AG08396 (cell line): ENCODE data around the gene PRKCH.

Experiments used
- DNase-seq: peaks from one replicate; pipeline ENCODE4 v3.0.0; 2012; ENCODE audit warnings: low spot score, mixed read lengths

PRKCH gene

DNA sequence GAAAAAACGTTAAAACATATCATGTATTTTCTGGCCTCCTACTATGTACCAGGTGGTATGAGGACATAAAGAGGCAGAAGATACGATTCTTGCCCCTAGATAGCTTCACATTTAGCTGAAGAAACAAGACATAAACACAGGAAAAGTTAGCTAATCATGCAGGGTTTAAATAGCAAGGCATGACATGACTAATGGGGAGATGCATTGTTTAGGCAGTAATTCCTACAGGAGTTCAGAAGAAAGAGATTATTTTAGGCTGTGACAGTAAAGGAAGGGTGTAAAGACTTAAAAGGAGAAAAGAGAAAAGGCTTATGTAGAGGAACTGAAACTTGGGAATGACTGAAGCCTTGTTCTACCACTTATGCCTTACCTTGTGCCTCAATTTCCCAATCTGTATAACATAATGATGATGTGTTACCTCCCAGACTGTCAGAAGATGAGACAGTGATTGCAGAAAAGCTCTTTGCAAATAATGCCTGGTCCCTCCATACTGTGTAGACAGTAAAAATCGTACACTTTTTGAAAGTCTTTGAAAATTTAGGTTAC is 44.4 kb downstream of the PRKCH start:
- DNase-seq = no peak

GRCh38 chr14:61368114-61368710 is 46.8 kb downstream of the PRKCH start:
- DNase-seq = no peak

DNA sequence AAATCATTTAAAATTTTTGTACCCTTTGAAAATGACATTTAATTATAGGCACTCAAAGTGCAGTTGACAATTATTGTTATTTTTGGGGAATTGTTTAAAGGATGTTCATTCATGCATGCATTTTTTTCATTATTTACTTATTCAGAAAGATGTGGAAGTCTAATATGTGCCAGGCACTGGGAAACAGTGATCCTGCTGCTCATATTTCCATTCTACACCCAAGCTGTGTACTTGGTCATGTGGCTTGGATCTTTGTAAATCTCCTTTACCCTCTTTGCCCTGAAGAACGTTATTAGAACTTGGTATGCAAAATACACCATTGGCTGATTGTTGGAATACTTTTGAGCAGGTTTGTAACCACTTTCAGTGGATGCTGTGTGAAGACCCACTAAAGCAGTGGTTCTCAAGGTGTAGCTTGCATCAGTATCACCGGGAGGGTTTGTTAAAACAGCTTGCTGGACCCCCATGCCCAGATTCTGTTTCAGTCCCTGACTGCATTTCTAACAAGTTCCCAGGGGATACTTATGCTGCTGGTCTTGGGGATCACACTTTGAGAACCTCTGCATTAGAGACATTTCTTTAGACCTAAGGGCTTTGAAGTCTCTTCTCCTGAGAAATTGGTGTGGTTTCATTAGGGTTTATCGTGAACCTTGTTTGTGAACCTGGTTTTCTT is 47.5 kb downstream of the PRKCH start:
- no peak for DNase-seq

DNA sequence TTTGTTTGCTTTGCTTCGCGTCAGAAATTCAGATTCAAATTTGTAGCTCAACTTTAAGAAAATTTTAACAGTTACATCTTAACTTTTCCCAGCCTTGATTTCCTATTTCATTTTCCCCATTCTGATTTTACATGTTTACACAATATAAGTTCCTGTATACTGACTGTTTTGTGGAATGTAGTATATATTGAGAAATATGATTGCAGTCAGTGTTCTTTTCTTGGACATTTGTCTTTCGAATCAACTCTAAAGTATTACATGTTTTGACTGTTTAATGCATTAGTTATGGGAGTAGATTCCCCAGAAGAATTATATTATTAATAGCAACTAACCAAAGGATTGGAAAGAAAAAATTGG is 48.1 kb downstream of the PRKCH start:
- DNase-seq = no peak

- DNase-seq = no peak
These were observed 51.0 kb downstream of the PRKCH start for GRCh38 chr14:61372379-61372778.

DNA sequence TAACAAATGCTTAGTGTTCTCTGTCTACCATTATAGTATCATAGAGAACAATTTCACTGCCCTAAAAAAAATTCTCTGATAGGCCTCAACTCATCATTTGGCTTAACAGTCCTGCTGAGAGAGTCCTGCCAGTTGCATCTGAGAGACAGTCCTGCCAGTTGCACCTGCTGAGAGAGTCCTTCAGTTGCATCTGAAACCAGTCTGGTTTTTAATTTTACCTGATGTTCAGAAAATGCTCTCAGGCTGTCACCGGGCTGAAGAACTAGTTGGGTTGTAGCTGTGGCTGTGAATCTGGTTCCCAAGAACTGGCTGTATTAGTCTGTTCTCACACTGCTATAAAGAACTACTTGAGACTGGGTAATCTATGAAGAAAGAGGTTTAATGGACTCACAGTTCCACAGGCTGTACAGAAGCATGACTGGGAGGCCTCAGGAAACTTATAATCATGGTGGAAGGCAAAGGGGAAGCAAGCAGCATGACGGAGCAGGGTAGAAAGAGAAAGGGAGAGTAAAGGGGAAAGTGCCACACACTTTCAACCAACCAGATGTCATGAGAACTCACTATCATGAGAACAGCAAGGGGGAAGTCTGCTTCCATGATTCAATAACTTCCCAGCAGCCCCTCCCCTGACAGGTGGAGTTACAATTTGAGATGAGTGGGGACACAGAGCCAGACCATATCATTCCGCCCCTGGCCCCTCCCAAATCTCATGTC is 51.6 kb downstream of the PRKCH start:
- no peak for DNase-seq

DNA sequence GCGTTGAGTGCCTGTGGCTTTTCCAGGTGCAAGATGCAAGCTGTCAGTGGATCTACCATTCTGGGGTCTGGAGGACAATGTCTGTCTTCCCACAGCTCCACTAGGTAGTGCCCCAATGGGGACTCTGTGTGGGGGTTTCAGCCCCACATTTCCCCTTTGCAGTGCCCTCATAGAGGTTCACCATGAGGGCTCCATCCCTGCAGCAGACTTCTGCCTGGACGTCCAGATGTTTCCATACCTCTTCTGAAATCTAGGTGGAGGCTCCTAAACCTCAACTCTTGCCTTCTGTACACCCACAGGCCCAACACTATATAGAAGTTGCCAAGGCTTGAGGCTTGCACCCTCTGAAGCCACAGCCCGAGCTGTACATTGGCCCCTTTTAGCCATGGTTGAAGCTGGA is 52.9 kb downstream of the PRKCH start:
- no peak for DNase-seq

GRCh38 chr14:61375218-61375617 is 53.8 kb downstream of the PRKCH start:
- no peak for DNase-seq

GRCh38 chr14:61376314-61376713 is 54.9 kb downstream of the PRKCH start:
- no peak for DNase-seq

DNA sequence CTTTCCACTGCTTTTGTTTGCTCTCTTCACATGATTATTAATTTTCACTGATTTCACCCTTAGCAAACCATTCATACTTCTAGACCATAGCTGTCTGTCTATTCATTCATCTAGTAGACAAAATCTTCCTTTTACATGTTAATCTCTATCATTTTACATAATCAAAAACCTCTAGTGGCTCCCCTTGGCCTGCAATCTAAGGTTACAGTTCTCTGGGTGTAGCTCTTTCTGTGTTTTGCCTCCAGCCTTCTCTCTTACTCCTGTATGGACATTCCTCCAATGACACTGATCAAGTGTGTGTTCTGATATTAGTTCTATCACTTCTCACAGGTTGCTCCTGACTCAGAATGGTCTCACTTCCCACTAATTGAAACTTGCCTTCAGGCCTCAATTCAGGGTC is 56.4 kb downstream of the PRKCH start:
- no peak for DNase-seq

GRCh38 chr14:61379639-61380184 is 58.3 kb downstream of the PRKCH start:
- DNase-seq = no peak

GRCh38 chr14:61380984-61381383 is 59.6 kb downstream of the PRKCH start:
- no peak for DNase-seq

DNA sequence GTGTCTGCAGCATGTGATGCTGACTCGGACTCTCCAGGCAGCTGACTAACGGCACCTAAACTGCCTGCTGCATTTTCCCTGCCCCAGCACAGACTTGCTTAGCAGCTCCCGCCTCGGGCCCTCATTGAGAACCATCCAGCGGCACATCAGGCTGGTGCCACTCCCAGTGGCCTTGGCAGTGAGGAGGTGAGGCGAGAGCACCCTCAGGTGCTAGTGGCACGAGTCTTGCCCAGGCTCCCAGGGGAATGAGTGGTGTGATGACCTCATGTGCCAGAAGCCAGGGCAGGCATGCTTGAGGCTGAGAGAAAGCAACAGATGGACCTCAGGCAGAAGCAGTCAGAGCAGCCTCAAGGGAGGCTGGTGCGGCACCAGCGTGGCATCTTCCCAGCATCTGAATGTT is 60.2 kb downstream of the PRKCH start:
- DNase-seq = no peak

DNA sequence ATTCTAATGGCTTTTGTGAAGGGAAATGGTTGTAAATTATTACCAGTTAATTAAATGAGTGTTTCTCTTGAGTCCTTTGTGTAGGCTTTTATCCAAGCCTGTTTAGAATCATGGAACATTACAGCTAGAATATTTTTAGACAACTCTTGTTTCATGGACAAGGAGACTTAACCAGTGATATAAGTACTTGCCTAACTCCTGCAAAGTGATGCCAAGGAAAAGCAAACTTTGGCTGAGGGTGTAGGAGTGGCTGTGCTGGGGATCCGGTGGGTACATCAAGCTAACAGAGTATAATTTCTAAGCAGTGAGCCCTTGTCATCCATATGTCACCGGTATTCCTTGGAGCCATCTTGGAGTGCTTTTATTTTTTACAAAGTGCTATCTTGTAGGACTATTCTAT is 61.5 kb downstream of the PRKCH start:
- DNase-seq = no peak

DNA sequence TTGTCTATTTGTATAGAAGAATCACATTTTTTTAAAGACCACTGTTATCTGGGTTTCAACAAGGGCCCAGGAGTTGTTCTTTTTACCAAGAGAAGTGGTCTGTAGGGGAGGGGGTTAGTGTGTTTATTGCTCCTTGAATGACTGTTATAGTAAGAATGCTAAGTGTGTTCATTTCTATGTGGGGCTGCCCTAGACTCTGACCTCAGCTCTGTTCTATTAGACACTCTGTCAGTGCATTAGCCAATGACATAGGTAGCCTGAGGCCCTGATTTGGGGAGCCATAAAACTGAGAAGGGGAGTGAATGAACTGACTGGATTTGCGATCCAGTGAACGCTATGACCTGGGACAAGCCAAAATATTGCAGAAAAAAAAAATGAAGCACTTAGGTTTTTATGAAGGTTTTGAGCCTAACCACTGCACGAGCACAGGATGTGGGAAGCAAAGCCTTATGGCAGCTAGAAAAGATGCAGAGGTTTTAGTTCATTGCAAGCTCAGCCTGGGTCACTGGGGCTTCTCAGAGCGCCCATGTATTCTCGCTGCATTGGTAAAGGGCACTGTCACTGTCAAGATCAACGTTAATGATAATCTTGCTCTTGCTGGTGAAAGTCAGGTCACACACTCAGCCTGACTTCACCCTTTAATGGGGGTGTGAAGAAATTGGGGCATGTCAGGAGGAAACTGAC is 63.8 kb downstream of the PRKCH start:
- DNase-seq = no peak

DNA sequence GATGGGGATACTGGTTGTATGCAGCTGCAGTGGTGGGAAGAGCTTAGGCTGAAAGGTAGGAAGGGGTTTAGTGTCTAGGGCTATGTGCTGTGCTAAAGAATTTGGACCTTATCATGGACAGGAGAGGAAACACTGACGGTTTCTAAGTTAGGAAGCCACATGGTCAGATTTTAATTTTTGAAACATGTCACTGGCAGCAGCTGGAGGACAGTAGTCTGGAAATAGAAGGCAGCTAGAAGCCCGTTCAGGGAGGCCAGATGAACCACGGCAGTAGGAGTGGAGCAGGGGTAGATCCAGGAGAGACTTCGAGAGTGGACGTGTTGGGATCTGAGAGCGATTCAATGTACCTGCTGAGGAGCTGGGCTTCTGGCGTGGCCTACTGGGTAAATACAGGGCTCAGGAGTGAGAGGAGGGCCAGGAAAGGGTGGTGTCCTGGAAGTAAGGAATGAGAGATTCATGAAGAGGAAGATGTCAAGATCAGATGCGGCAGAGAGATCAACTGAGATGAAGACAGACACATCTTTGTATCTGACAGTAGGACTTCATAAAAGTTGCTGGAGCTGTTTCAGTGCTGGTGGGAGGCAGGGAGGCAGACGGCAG is 64.9 kb downstream of the PRKCH start:
- DNase-seq = no peak

DNA sequence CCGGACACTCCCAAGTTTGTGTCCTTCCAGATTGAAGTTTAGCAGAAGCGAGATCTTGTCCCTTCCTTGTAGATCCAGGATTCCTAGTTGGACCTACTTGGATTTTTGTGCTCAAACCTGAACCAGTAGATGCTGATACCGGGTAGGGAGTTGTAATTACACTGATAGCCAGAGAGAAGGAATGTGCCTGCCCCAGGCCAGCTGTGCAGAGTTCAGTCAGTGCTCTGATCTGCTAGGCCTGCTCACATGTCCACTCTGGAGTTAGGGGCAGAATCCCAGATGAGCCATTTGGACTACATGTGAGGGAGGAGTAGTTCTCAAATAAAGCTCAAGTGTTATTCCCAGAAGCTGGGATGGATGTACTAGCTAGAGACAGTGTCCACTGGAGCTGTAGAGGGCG is 65.7 kb downstream of the PRKCH start:
- DNase-seq = no peak

GRCh38 chr14:61388173-61388975 is 67.0 kb downstream of the PRKCH start:
- DNase-seq = no peak

DNA sequence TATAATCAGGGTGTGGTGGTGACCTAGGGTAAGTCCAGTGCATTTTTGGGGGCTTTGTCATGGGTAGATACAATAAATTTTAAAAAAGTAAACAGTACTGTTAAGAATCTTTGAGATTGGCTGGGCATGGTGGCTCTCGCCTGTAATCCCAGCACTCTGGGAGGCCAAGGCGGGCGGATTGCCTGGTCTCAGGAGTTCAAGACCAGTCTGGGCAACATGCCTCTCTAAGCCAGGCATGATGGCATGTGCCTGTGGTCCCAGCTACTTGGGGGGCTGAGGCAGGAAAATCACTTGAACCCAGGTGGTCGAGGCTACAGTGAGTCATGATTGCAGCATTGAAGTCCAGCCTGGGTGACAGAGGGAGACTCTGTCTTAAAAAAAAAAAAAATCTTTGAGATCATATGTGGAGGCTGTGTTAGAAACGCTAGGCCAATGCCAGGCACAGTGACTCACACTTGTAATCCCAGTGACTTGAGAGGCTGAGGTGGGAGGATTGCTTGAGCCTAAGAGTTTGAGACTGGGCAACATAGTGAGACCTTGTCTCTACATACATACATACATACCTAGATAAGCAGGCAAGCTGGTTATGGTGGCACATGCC is 67.7 kb downstream of the PRKCH start:
- no peak for DNase-seq

- no peak for DNase-seq
These were observed 69.7 kb downstream of the PRKCH start for GRCh38 chr14:61391119-61391518.

DNA sequence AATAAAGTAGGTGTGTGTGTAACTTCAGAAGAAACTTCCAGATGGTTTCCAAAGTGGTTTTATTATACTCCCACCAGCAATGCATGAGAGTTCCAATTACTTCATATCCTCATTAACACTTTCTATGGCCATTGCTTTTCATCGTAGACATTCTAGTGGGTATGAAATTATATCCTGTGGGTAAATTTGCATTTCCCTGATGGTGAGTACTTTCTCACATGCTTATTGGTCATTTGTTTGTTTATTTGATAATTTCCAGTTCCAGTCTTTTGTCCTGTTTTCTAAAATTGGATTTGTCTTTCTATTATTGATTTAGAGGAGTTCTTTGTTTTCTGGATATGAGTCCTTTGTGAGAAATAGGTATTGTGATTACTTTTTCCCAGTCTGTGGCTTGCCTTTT is 70.9 kb downstream of the PRKCH start:
- no peak for DNase-seq
